GM18909 (cell line): ENCODE data around the gene OGDH.
"Not testable (repeated sequence)": the region's sequence is repeated elsewhere in the genome, so short reads cannot be mapped to it uniquely, and the experiment has no call there.

Source experiments
- ATAC-seq: cut with Tn5 transposase; IDR thresholded peaks from one replicate; pipeline ENCODE4 v1.9.1; 2021; ENCODE audit warnings: mild to moderate bottlenecking; ENCODE audit not compliant: unreplicated experiment, poor library complexity

The OGDH gene

GRCh38 chr7:44576228-44576627 lies 30.2 kb upstream of the OGDH start:
- ATAC-seq = no peak

GRCh38 chr7:44580945-44581878 lies 25.2 kb upstream of the OGDH start:
- peak; percentile 24 for ATAC-seq

DNA sequence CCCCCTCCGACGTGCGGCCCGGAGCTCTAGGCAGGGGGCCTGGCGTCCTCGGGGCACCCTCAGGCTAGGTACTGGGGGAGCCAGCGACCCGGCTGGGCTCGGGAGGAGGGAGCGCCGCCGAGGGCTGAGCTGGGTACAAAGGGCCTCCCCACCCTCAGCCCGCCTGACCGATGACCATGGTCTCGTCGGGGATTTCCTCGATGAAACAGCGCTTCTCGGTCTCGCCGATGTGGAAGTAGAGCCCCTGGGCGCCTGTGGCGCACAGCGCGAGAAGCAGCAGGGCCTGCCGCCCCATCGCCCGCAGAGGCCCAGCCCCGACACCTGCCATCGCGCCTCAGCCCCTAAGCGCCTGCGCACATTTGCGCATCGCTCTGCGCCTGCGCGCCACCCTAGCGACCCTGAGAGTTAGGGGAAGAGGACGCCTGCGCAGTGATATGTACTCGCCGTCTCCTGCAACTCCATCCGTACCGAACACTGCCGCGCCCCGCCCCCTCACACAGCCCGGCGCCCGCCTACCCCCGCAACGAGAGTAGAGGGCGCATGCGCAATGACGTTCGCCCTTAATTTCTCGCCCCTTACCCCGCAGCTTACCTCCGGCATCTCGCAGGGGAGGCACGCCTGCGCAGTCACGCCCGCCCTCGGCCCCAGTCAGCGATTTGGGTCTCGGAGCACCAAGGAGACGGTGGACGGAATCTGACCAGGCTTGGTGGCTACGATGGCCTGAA lies 24.4 kb upstream of the OGDH start, which contains the start of gene TMED4:
TSS of gene TMED4 (minus strand) at position 353 of the 725 bp plus-strand sequence. CDS start at position 328, 25 bp downstream.
- ATAC-seq = peak; percentile 93

GRCh38 chr7:44583146-44583865 lies 23.1 kb upstream of the OGDH start:
- no peak for ATAC-seq

GRCh38 chr7:44587843-44588711 lies 18.4 kb upstream of the OGDH start:
- no peak for ATAC-seq

DNA sequence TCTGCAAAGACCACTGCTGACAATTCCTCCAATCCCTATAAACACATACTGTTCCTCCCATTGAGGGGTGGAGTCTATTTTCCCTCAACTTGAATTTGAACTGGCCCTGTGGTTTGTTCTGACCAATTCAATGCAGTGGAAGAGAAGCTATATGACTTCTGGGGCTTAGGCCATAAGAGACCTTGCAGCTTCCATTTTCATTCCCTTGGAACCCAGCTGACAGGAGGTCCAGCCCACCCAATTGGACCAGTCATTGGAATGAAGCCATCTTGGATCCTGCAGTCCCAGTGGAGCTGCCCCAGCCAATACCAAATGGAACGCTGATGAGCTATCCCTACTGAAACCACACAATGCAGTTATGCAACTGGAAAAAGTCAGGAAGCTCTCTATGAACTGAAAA lies 15.5 kb upstream of the OGDH start:
- no peak for ATAC-seq

DNA sequence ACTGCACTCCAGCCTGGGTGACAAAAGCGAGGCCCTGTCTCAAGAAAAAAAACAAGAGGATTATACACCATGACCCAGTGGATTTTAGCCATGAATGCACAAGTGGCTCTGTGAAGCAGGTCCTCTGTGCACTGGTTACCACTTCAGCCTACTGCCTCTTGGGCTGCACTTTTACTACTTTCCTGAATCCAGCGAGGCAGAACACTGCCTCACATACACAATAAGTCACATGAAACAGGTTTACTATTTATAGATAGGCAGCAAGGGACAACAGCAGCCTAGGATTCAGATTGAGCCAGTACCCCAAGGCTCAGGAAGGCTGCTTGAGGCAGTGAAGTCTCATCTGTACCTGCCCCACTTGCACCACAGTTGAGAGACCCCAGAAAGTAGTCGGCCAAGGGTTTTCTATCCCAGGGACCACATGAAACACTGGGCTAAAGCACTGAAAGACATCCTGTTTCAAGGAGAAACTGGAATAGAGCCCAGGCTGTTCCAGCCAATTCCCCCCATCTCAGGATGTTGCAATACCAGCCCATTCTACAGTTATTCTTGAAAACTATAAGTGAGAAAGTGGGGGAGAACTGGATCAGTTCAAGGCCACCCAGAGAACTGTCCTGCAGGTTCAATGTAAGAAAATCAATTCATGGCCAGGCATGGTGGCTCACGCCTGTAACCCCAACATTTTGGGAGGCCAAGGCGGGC lies 10.3 kb upstream of the OGDH start:
- ATAC-seq = no peak

DNA sequence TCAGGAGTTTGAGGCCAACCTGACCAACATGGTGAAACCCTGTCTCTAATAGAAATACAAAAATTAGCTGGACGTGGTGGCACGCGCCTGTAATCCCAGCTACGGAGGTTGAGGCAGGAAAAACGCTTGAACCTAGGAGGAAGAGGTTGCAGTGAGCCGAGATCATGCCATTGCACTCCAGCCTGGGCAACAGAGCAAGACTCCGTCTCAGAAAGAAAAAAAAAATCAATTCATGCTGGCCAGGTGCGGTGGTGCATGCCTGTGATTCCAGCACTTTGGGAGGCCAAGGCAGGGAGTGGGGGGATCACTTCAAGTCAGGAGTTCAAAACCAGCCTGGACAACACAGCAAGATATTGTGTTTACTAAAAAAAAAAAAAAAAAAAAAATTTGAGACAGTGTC lies 9.2 kb upstream of the OGDH start:
- not testable (repeated sequence) for ATAC-seq

DNA sequence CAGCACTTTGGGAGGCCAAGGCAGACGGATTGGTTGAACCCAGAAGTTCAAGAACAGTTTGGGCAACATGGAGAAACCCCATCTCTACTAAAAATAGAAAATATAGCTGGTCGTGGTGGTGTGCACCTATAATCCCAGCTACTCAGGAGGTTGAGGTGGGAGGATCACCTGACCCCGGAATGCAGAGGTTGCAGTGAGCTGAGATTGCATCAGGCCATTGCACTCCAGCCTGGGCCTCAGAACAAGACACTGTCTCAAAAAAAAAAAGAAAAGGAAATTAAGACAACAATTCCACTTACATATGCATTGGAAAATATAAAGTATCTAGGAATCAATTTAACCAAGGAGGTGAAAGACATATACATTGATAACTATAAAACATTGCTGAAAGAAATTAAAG lies 7.2 kb upstream of the OGDH start:
- no peak for ATAC-seq

- ATAC-seq = no peak
Observed at GRCh38 chr7:44602576-44602910, 3.9 kb upstream of the OGDH start.

DNA sequence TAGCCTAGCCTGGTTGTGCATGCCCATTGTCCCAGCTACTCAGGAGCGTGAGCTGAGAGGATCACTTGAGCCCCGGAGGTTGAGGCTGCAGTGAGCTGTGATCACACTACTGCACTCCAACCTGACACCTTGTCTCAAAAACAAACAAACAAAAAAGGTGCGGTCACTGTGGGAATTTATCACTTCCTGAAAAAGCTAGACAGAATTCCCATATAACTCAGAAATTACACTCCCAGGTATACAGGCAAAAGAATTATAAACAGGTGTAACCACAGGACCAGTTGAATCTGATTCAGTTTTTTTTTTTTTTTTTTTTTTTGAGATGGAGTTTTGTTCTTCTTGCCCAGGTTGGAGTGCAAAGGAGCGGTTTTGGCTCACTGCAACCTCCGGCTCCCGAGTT lies 3.2 kb upstream of the OGDH start:
- no peak for ATAC-seq

- ATAC-seq = no peak
Observed at GRCh38 chr7:44604941-44605340, 1.5 kb upstream of the OGDH start.

- no peak for ATAC-seq
Observed at GRCh38 chr7:44607141-44608068, 978 bp downstream of the OGDH start.

DNA sequence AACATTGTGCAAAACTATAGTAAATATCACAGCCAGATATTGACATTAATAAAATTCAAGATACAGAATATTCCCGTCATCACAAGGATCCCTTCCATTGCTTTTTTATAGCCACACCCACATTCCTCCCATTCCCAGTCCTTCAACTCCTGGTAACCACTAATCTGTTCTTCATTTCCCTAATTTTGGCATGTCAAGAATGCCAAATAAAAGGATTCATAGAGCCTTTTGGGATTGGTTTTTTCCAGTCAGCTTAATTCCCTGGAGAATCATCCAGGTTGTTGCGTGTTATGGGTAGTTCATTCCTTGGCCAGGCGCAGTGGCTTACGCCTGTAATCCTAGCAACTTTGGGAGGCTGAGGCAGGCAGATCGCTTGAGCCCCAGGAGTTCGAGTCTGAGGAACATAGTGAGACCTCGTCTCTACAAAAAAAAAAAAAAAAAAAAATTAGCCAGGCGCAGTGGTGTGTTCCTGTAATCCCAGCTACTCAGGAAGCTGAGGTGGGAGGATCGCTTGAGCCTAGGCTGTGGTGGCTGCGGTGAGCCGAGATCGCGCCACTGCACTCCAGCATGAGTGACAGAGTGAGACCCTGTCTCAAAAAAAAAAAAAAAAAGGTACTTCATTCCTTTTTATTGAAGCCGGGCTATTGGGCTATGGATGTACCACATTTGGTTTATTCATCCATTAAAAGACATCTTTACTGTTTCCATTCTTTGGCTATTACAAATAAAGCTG lies 2.7 kb downstream of the OGDH start:
- ATAC-seq = no peak

- ATAC-seq = no peak
Observed at GRCh38 chr7:44609829-44610228, 3.4 kb downstream of the OGDH start.

DNA sequence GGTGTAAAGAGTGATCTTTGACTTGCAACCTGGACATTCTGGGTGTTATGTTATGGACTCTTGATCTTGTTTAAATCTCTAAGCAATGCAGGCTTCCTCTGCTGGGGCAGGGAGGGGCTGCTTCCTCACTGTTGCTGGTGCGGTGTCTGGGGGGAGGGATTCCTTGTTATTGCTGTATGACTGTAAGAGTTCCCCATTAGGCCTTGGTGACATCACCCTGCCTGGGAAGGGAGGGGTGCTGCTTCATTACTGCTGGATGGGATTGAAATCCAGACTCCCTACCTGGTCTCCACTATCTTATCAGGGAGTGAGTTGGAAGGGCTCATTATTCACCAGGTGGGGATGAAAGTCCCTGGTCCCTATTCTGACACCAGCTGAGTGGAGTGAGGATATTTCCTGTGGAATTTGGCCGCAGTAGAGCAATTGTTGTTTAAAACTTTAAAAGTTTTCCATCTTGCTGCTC lies 8.8 kb downstream of the OGDH start:
- no peak for ATAC-seq

GRCh38 chr7:44615793-44616192 lies 9.4 kb downstream of the OGDH start:
- no peak for ATAC-seq

DNA sequence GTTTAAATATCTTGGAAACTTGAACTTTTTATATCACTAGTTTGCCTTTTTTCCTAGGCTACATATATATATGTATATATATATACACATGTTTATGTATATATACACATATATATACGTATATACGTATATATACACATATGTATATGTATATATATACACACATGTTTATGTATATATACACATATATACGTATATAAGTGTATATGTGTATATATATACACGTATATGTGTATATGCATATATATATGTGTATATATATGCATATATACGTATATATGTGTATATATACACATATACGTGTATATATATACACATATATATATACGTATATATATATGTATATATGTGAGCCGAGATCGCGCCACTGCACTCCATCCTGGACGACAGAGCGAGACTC lies 10.1 kb downstream of the OGDH start:
- no peak for ATAC-seq
